DMS 273 (cell line): Measurements from ENCODE around the gene FAN1.
"Not testable (repeated sequence)": the region's sequence is repeated elsewhere in the genome, so short reads cannot be mapped to it uniquely, and the experiment has no call there.

ENCODE experiments used
- DNase-seq: peaks from one replicate; lab custom pipeline; 2025; ENCODE audit not compliant: unreplicated experiment; lab: John Stamatoyannopoulos, UW

Gene FAN1

GRCh38 chr15:30903497-30904187, at the start of gene FAN1:
Gene FAN1 (plus strand): TSS chr15:30903915. CDS start chr15:30904664, 749 bp downstream.
- DNase-seq: peak; percentile 92

GRCh38 chr15:30859091-30859874, 44.4 kb upstream of the FAN1 start:
- DNase-seq: no peak

- DNase-seq: no peak
Observed at GRCh38 chr15:30865257-30865656, 38.5 kb upstream of the FAN1 start.

GRCh38 chr15:30870681-30871080, 33.0 kb upstream of the FAN1 start:
- DNase-seq: no peak

GRCh38 chr15:30872341-30872748, 31.4 kb upstream of the FAN1 start:
- no peak for DNase-seq

- DNase-seq: no peak
Observed at GRCh38 chr15:30877070-30877469, 26.6 kb upstream of the FAN1 start.

- no peak for DNase-seq
Observed at GRCh38 chr15:30878515-30878914, 25.2 kb upstream of the FAN1 start.

GRCh38 chr15:30882849-30883433, 20.8 kb upstream of the FAN1 start:
- DNase-seq: no peak

- not testable (repeated sequence) for DNase-seq
Observed at GRCh38 chr15:30883666-30884065, 20.0 kb upstream of the FAN1 start.

GRCh38 chr15:30885814-30886213, 17.9 kb upstream of the FAN1 start:
- DNase-seq: no peak

- no peak for DNase-seq
Observed at GRCh38 chr15:30889196-30889595, 14.5 kb upstream of the FAN1 start.

GRCh38 chr15:30895461-30896210, 8.1 kb upstream of the FAN1 start:
- DNase-seq: no peak

- no peak for DNase-seq
Observed at GRCh38 chr15:30896211-30896606, 7.5 kb upstream of the FAN1 start.

GRCh38 chr15:30901889-30902288, 1.8 kb upstream of the FAN1 start:
- no peak for DNase-seq

- DNase-seq: no peak
Observed at GRCh38 chr15:30904812-30905211, 1.1 kb downstream of the FAN1 start.

GRCh38 chr15:30905821-30906220, 2.1 kb downstream of the FAN1 start:
- DNase-seq: no peak

- DNase-seq: no peak
Observed at GRCh38 chr15:30906366-30906765, 2.7 kb downstream of the FAN1 start.

- no peak for DNase-seq
Observed at GRCh38 chr15:30913761-30914160, 10.0 kb downstream of the FAN1 start.

GRCh38 chr15:30917013-30917412, 13.3 kb downstream of the FAN1 start:
- no peak for DNase-seq

GRCh38 chr15:30917675-30918074, 14.0 kb downstream of the FAN1 start:
- no peak for DNase-seq

- DNase-seq: no peak
Observed at GRCh38 chr15:30918366-30918765, 14.7 kb downstream of the FAN1 start.
